ENCODE data around the gene IFNLR1.

- TF ChIP-seq, protein P1, sequence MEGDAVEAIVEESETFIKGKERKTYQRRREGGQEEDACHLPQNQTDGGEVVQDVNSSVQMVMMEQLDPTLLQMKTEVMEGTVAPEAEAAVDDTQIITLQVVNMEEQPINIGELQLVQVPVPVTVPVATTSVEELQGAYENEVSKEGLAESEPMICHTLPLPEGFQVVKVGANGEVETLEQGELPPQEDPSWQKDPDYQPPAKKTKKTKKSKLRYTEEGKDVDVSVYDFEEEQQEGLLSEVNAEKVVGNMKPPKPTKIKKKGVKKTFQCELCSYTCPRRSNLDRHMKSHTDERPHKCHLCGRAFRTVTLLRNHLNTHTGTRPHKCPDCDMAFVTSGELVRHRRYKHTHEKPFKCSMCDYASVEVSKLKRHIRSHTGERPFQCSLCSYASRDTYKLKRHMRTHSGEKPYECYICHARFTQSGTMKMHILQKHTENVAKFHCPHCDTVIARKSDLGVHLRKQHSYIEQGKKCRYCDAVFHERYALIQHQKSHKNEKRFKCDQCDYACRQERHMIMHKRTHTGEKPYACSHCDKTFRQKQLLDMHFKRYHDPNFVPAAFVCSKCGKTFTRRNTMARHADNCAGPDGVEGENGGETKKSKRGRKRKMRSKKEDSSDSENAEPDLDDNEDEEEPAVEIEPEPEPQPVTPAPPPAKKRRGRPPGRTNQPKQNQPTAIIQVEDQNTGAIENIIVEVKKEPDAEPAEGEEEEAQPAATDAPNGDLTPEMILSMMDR (conservative IDR thresholded peaks at IDR 0.05 in 1 of 2, IDR thresholded peaks at IDR 0.05 in 1 of 2; ENCODE audit: extremely low read depth in 1 of 2, insufficient read depth in 1 of 2, low read depth in 1 of 2, low read length in 2 of 2) = no peak
- TF ChIP-seq EZH2 (IDR thresholded peaks at IDR 0.05; ENCODE audit: borderline replicate concordance, low read length) = no peak
Measured at GRCh38 chr1:24125456-24125855, 61.6 kb downstream of the IFNLR1 start.
